CD8-positive, alpha-beta memory T cell (primary cell): ENCODE results near the gene GABBR2. TPM values are rescaled to one million over a fixed set of nuclear protein-coding genes. Genes with fewer than 3 reads are reported as not detected.

Experiments used
- CTCF ChIA-PET: fragments of 350-600 bp; sonication (Branson Sonifier 250); formaldehyde crosslinking; loops from one replicate; lab custom pipeline; 2021; ENCODE audit warnings: antibody characterized with exemption; lab: Charles Lee
- POLR2A ChIA-PET: fragments of 350-600 bp; sonication (Branson Sonifier 250); formaldehyde crosslinking; loops from one replicate; lab custom pipeline; 2021; ENCODE audit warnings: antibody characterized with exemption; lab: Charles Lee
- DNase-seq, 5 donors: peaks; one replicate each; pipeline versions ENCODE4 v3.0.0 to v3.0.0-alpha.2; 2020 to 2022; ENCODE audit warnings: mixed read lengths in 1 of 5
- H3K27ac ChIP-seq: one replicate; pipeline ENCODE4 v1.7.0; 2013; ENCODE audit warnings: low read depth, mild to moderate bottlenecking, low read length, moderate library complexity
- H3K27me3 ChIP-seq: 2 replicates; pipeline ENCODE4 v1.7.0; 2013; ENCODE audit warnings: low read length, mild to moderate bottlenecking; ENCODE audit not compliant: insufficient read depth, poor library complexity, severe bottlenecking
- H3K36me3 ChIP-seq: 2 replicates; pipeline ENCODE4 v1.7.0; 2013; ENCODE audit warnings: mild to moderate bottlenecking, low read length, moderate library complexity; ENCODE audit not compliant: insufficient read depth
- H3K4me1 ChIP-seq: 2 replicates; pipeline ENCODE4 v1.7.0; 2013; ENCODE audit warnings: mild to moderate bottlenecking, low read length, moderate library complexity; ENCODE audit not compliant: insufficient read depth
- H3K4me3 ChIP-seq: 2 replicates; pipeline ENCODE4 v1.7.0; 2013; ENCODE audit warnings: mild to moderate bottlenecking, low read length
- H3K9me3 ChIP-seq: 2 replicates; pipeline ENCODE4 v1.7.0; 2013; ENCODE audit warnings: mild to moderate bottlenecking, low read length
- H3K27ac Mint-ChIP-seq, 8 donors: one replicate each; pipeline ENCODE4 v1.8.0; 2020 to 2021; ENCODE audit warnings: mixed read lengths in 8 of 8, mild to moderate bottlenecking in 6 of 8, inconsistent platforms in 3 of 8, moderate library complexity in 3 of 8
- H3K27me3 Mint-ChIP-seq, 2 donors: one replicate each; pipeline ENCODE4 v1.8.0; 2020 to 2021; ENCODE audit warnings: mixed read lengths in 2 of 2, mild to moderate bottlenecking in 1 of 2, moderate library complexity in 1 of 2
- H3K36me3 Mint-ChIP-seq, 3 donors: one replicate each; pipeline ENCODE4 v1.8.0; 2020 to 2021; ENCODE audit warnings: mixed read lengths in 3 of 3, inconsistent platforms in 1 of 3, mild to moderate bottlenecking in 1 of 3
- H3K4me1 Mint-ChIP-seq, 3 donors: one replicate each; pipeline ENCODE4 v1.8.0; 2020 to 2021; ENCODE audit warnings: mixed read lengths in 3 of 3, inconsistent platforms in 1 of 3, mild to moderate bottlenecking in 1 of 3
- H3K4me3 Mint-ChIP-seq, 7 donors: one replicate each; pipeline ENCODE4 v1.8.0; 2020 to 2021; ENCODE audit warnings: mixed read lengths in 7 of 7, mild to moderate bottlenecking in 6 of 7, moderate library complexity in 4 of 7, inconsistent platforms in 2 of 7
- H3K9me3 Mint-ChIP-seq, 5 donors: one replicate each; pipeline ENCODE4 v1.8.0; 2020 to 2022; ENCODE audit warnings: mixed read lengths in 5 of 5, mild to moderate bottlenecking in 3 of 5, moderate library complexity in 2 of 5, inconsistent platforms in 1 of 5
- polyA plus RNA-seq: library from polyadenylated mRNA; unstranded; fragments of 300-500 nt; fragmentation: Illumina TruSeq; gene quantifications from one replicate; pipeline ENCODE4 v1.2.3, GENCODE V29; 2021
- total RNA-seq, 2 experiments: library from RNA; stranded (reverse); gene quantifications; one replicate each; pipeline ENCODE4 v1.2.3, GENCODE V29; 2021

GABBR2 gene
- total and polyA plus RNA-seq, 3 experiments from 2014 or later: not detected

DNA sequence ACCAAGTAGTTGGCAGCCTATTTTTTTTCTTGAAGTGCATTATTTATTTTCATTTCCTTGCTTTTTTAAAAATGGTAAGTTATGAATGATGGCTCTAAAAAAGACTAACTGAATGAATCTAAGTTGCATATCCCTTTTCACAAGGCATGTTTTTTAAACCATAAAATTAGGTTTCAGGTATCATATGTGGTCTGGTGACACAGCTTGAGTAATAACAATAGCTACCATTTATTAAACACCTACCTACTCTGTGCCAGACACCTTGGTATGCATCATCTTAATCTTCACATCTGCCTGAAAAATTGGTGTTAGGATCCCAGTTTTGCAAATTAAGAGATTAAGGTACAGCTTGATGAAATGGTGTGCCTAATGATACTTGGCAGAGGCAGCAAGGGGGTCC, 4.3 kb upstream of the GABBR2 start:
- POLR2A ChIA-PET: no interaction called here
- Histone ChIP-seq H3K27me3 (no peaks in the 10 kb centered on the region), H3K27ac (no peak overlapping the region), H3K36me3 (no peaks in the 10 kb centered on the region), H3K9me3 (no peaks in the 10 kb centered on the region), H3K4me3 (no peak overlapping the region), H3K4me1 (no peaks in the 10 kb centered on the region)
- Mint-ChIP-seq H3K27ac (no peak overlapping the region), H3K27me3 (peaks cover 22 to 59% of the 10 kb centered on the region in 2 donors), H3K36me3 (no peaks in the 10 kb centered on the region), H3K9me3 (no peaks in the 10 kb centered on the region), H3K4me1 (peaks cover 2 to 9% (median 4%) of the 10 kb centered on the region in 3 donors), H3K4me3 (no peak overlapping the region)
- no peak for DNase-seq
- CTCF ChIA-PET: no interaction called here

DNA sequence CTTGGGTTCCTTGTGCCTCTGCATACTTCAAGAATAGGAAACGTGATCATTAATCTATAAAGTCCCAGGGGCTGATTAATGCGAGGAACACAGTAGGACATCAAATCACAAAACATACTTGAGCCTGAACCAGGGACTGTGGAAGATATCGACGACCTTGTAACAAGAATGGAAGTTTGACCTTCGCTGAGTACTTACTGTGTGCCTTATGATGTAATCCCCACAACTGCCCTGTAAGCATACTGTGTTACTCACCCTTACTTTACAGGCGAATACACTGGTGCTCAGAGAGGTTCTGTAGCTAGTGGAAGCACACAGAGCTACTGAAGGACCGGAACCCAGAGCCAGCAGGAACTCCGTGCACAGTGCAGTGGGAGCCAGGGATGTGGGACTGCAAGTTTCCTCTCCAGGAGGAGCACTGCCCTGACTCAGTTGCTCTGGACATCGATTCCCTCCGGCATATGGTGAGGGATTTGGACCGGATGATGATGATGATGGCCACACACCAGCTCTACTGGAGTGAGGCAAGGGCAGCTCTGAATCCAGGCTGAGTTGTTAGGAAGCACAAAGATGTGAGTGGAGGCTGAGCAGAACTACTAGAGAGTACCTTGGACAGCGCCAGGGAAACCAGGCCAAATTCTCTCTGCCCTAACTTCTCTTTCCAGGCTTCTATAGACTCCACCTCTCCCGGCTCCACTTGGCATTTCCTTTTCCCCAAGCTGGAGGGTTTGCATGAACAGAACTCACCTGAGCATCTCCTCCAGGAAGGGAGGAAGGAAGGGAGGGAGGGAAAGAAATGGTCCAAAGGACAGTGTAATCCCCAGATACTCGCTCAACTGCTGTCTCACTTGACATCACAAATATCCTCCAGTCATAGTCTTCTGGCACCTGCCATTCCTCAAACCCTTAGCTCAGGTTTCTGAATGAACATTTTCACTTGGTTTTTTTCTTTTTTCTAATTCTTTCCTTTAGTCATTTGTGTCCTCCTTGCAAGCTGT, 1.5 kb upstream of the GABBR2 start:
- Histone ChIP-seq H3K36me3 (no peaks in the 10 kb centered on the region), H3K4me1 (no peaks in the 10 kb centered on the region), H3K27me3 (peaks cover 4% of the 10 kb centered on the region), H3K4me3 (no peak overlapping the region), H3K9me3 (no peaks in the 10 kb centered on the region), H3K27ac (no peak overlapping the region)
- CTCF ChIA-PET: no interaction called here
- no peaks in the 10 kb centered on the region for H3K9me3 Mint-ChIP-seq
- H3K27ac Mint-ChIP-seq: no peak overlapping the region
- peaks cover 7 to 16% (median 11%) of the 10 kb centered on the region in 3 donors for H3K4me1 Mint-ChIP-seq
- no peaks in the 10 kb centered on the region for H3K36me3 Mint-ChIP-seq
- POLR2A ChIA-PET: no interaction called here
- peaks cover 37 to 51% of the 10 kb centered on the region in 2 donors for H3K27me3 Mint-ChIP-seq
- no peak for DNase-seq
- peak overlapping the region in 1 of 7 donors; percentile 37 for H3K4me3 Mint-ChIP-seq

DNA sequence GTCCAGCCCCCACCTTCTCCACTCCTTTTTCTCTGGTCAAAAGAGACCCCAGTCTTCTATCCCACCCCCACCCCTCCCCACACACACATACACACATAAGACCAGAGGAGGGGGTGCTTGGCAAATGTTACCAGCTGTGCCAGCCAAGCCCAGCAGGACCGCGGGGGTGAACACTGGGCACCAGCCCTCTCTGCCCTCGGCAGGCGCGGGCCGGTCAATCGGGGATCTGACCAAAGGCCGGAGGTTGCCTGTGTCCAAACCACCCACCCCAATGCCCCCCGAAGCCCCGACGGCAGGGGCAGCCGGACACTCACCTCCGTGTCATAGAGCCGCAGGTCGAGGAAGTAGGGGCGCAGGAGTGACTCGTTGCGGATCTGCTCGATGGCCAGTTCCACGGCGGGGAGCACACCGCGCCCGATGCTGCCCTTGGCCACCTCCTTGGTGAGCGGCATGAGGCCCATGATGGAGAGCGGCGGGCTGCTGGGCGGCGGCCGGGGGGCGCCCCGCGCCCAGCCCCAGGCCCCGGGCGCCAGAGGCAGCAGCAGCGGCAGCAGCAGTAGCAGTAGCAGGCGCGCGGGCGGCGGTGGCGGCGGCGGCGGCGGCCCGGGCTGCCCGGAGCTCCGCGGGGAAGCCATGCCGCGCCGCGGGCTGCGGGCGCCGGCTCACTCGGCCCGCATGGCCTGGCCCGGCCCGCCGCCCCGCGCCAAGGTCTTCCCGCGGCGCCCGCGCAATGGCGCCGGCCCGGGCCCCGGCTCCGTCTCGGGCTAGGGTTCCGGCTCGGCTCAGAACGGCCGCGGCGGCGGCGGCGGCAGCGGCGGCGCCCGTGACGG, 417 bp downstream of the GABBR2 start:
- Mint-ChIP-seq H3K27me3 (peaks cover 37 to 65% of the 10 kb centered on the region in 2 donors), H3K4me1 (peaks cover 7 to 16% (median 11%) of the 10 kb centered on the region in 3 donors), H3K36me3 (no peaks in the 10 kb centered on the region), H3K4me3 (peak overlapping the region in 2 of 7 donors; percentile 44 to 65), H3K27ac (no peak overlapping the region), H3K9me3 (no peaks in the 10 kb centered on the region)
- H3K4me1 ChIP-seq: no peaks in the 10 kb centered on the region
- H3K4me3 ChIP-seq: no peak overlapping the region
- DNase-seq: no peak
- ChIA-PET CTCF (no interaction called here), POLR2A (no interaction called here)
- H3K27me3 ChIP-seq: peaks cover 4% of the 10 kb centered on the region
- no peaks in the 10 kb centered on the region for H3K9me3 ChIP-seq
- no peak overlapping the region for H3K27ac ChIP-seq
- H3K36me3 ChIP-seq: no peaks in the 10 kb centered on the region

GRCh38 chr9:98707166-98708102, 1.3 kb downstream of the GABBR2 start:
- peaks cover 40 to 70% of the 10 kb centered on the region in 2 donors for H3K27me3 Mint-ChIP-seq
- DNase-seq: no peak
- H3K27ac Mint-ChIP-seq: no peak overlapping the region
- H3K4me1 ChIP-seq: no peaks in the 10 kb centered on the region
- peaks cover 7 to 16% (median 11%) of the 10 kb centered on the region in 3 donors for H3K4me1 Mint-ChIP-seq
- H3K36me3 Mint-ChIP-seq: no peaks in the 10 kb centered on the region
- ChIA-PET POLR2A (no interaction called here), CTCF (no interaction called here)
- no peaks in the 10 kb centered on the region for H3K9me3 Mint-ChIP-seq
- no peak overlapping the region for H3K4me3 ChIP-seq
- H3K27ac ChIP-seq: no peak overlapping the region
- no peaks in the 10 kb centered on the region for H3K36me3 ChIP-seq
- no peaks in the 10 kb centered on the region for H3K9me3 ChIP-seq
- H3K4me3 Mint-ChIP-seq: peak overlapping the region in 1 of 7 donors; percentile 65
- peaks cover 5% of the 10 kb centered on the region for H3K27me3 ChIP-seq

DNA sequence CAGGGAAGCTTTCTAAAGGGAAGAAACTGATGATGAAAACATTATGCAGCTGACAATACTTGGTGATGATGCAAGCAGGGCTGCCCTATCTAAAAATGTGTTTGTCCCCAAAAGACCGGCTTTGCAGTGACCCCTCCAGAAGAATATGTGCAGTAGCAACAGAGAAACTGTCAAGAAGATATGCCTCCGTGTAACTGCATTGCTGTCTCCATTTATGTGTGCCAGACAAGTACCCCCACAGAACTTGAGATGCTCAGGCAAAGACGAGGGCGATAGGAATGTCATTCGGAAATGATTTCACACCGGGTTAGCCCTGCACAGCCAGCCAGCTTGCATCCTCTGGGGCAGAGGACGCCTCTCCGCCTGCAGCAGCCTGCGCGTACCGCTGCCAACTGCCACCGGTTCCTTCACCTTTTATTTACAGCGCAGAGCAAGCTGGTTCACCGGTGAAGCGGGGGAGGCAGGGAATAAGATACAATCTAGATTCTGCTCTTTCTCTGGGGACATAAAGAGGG, 2.0 kb downstream of the GABBR2 start:
- Mint-ChIP-seq H3K4me1 (peaks cover 7 to 16% (median 11%) of the 10 kb centered on the region in 3 donors), H3K9me3 (no peaks in the 10 kb centered on the region), H3K27me3 (peaks cover 39 to 68% of the 10 kb centered on the region in 2 donors), H3K4me3 (peak overlapping the region in 2 of 7 donors; percentile 10 to 23), H3K36me3 (no peaks in the 10 kb centered on the region), H3K27ac (no peak overlapping the region)
- H3K27me3 ChIP-seq: peaks cover 9% of the 10 kb centered on the region
- ChIA-PET CTCF (no interaction called here), POLR2A (interaction anchor here (0.6 kb wide), 1 partner anchor 1271 kb away, joined by 4 read pairs; no protein-coding TSS in a partner anchor)
- no peaks in the 10 kb centered on the region for H3K9me3 ChIP-seq
- no peaks in the 10 kb centered on the region for H3K4me1 ChIP-seq
- no peak for DNase-seq
- H3K4me3 ChIP-seq: no peak overlapping the region
- no peak overlapping the region for H3K27ac ChIP-seq
- no peaks in the 10 kb centered on the region for H3K36me3 ChIP-seq

DNA sequence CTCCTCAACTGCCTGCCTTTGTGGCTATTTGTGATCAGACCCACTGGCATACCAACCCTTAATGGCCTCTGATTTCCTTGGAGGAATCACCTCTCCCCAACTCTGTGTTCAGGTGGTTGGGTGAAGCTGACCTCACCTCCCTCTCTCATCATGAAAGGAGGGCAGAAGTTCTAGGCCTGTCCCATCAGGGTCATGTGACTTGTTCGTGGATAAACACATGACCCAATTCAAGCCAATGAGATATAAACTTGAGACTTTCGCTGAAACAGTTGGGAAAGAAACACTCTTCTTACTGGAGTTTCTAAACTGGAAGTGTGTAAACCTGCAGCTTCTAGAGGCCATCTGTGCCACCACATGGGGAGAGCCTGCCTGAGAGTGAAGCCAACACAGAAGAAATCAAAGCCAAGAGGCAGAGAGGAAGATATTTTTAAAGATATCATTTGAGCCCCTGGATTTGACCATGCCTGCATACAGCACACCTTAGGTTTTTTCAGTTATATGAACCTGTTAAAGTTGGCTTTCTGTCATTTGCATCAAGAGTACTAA, 5.8 kb downstream of the GABBR2 start:
- Histone ChIP-seq H3K4me1 (no peaks in the 10 kb centered on the region), H3K4me3 (no peak overlapping the region), H3K27me3 (peaks cover 9% of the 10 kb centered on the region), H3K9me3 (no peaks in the 10 kb centered on the region), H3K27ac (no peak overlapping the region), H3K36me3 (no peaks in the 10 kb centered on the region)
- H3K27ac Mint-ChIP-seq: no peak overlapping the region
- POLR2A ChIA-PET: no interaction called here
- CTCF ChIA-PET: no interaction called here
- H3K4me1 Mint-ChIP-seq: peaks cover 5 to 7% (median 6%) of the 10 kb centered on the region in 3 donors
- H3K36me3 Mint-ChIP-seq: no peaks in the 10 kb centered on the region
- H3K4me3 Mint-ChIP-seq: no peak overlapping the region
- peaks cover 0 to 4% (median 2%) of the 10 kb centered on the region in 5 donors for H3K9me3 Mint-ChIP-seq
- no peak for DNase-seq
- H3K27me3 Mint-ChIP-seq: peaks cover 31 to 67% of the 10 kb centered on the region in 2 donors

- H3K4me1 ChIP-seq: no peaks in the 10 kb centered on the region
- peaks cover 31 to 67% of the 10 kb centered on the region in 2 donors for H3K27me3 Mint-ChIP-seq
These were observed 6.4 kb downstream of the GABBR2 start for GRCh38 chr9:98702340-98702739.

More at GRCh38 chr9:98702340-98702739, 6.4 kb downstream of the GABBR2 start:
- H3K36me3 Mint-ChIP-seq: no peaks in the 10 kb centered on the region
- Histone ChIP-seq H3K4me3 (no peak overlapping the region), H3K36me3 (no peaks in the 10 kb centered on the region), H3K27ac (no peak overlapping the region), H3K27me3 (peaks cover 9% of the 10 kb centered on the region), H3K9me3 (no peaks in the 10 kb centered on the region)
- no peak overlapping the region for H3K4me3 Mint-ChIP-seq
- ChIA-PET CTCF (no interaction called here), POLR2A (no interaction called here)
- no peak for DNase-seq
- peaks cover 0 to 4% (median 2%) of the 10 kb centered on the region in 5 donors for H3K9me3 Mint-ChIP-seq
- H3K27ac Mint-ChIP-seq: no peak overlapping the region
- H3K4me1 Mint-ChIP-seq: peaks cover 5 to 7% (median 6%) of the 10 kb centered on the region in 3 donors
